Ovary (tissue), 10 donors: ENCODE measurements around the gene USP17L13. TPM values are rescaled to one million over a fixed set of nuclear protein-coding genes. Genes with fewer than 3 reads are reported as not detected.
"Not testable (repeated sequence)": the region's sequence is repeated elsewhere in the genome, so short reads cannot be mapped to it uniquely, and the experiment has no call there.

ENCODE experiments used
- DNase-seq, 5 donors: peaks; one replicate each; pipeline ENCODE4 v3.0.0-alpha.2; 2019 to 2020
- H3K27ac ChIP-seq, 2 donors: fragments of 200-600 bp; one replicate each; pipeline versions ENCODE4 v1.5.1 to v1.8.0; 2019 to 2022
- H3K27me3 ChIP-seq: fragments of 200-600 bp; one replicate; pipeline ENCODE4 v1.8.0; 2022
- H3K36me3 ChIP-seq: fragments of 200-600 bp; sonication (generic); one replicate; pipeline ENCODE4 v1.5.1; 2019
- H3K4me1 ChIP-seq: one replicate; pipeline ENCODE4 v1.8.1; 2013; ENCODE audit warnings: mild to moderate bottlenecking, moderate library complexity; ENCODE audit not compliant: insufficient read depth
- H3K4me3 ChIP-seq: fragments of 200-600 bp; sonication (generic); one replicate; pipeline ENCODE4 v1.5.1; 2017
- H3K9me3 ChIP-seq, 2 donors: fragments of 200-600 bp in 1 of 2; sonication (generic) in 1 of 2; one replicate each; pipeline versions ENCODE4 v1.5.1 to v1.8.1; 2013 to 2019; ENCODE audit warnings: mild to moderate bottlenecking in 1 of 2, moderate library complexity in 1 of 2
- WGBS, 3 donors: extraction: QIAGEN DNeasy Blood & Tissue Kit in 1 of 3; methylation state at CpG; one replicate each; pipeline versions ENCODE4 v1.1.5 to v1.1.7; 2013 to 2017; 5-methylcytosine and 5-hydroxymethylcytosine counted together
- intact Hi-C, 4 donors: fragments of 100-400 bp; cut with DNase I; formaldehyde crosslinking; loops; one replicate each; pipeline versions ENCODE4 v1.11.0 to v1.15.1; 2022 to 2023
- long read RNA-seq, 3 donors: library from polyadenylated mRNA in 2 of 3; unstranded in 2 of 3; transcript quantifications; one replicate each; pipeline ENCODE4 v2.0.0 and lab custom pipeline, GENCODE V29; 2021 to 2026
- polyA plus RNA-seq, 2 donors: library from polyadenylated mRNA; stranded (reverse); fragments of 200-250 nt in 1 of 2; fragments of 350-450 nt in 1 of 2; fragmentation: Illumina TruSeq in 1 of 2; extraction: RNeasy Lipid Tissue Mini Kit (QIAGEN cat#74804) in 1 of 2; gene quantifications; one replicate each; pipeline ENCODE4 v1.2.3, GENCODE V29; 2013 to 2014
- total RNA-seq, 7 donors: library from RNA; depleted of rRNA in 2 of 7; stranded (reverse); fragments of >200 nt in 2 of 7; fragmentation: NEBNext Ultra II Directional in 3 of 7; extraction: Animal tissue kit (Norgen Biotek cat#: 25700) in 3 of 7; gene quantifications; one replicate each; pipeline versions ENCODE4 v1.1.0 to v1.2.4, GENCODE V29; 2016 to 2023
- donor health status: DM: no; HTN: no; CAD: no; lungs with moderate emphysema.
- donor health status: DM: no; HTN: no; CAD: no.
- donor health status: Bipolar disorder and iron deficiency.
- donor health status: DM: yes; HTN: yes; CAD: no.
- donor health status: DM: no; HTN: no; CAD: no.
- donor health status: DM: yes; HTN: yes; CAD: no.

USP17L13 gene
- total RNA-seq = not detected
- not detected for polyA plus RNA-seq
- long read RNA-seq, donor 1 = 0 reads
- long read RNA-seq, donor 2 = 0 reads
- long read RNA-seq, donor 3 = 0 reads

GRCh38 chr4:9224596-9224995 is at the start of gene USP17L13:
Gene USP17L13 (plus strand): TSS chr4:9224896. CDS start chr4:9224896, 0 bp downstream.
- H3K27ac ChIP-seq, intact Hi-C loops, H3K36me3 ChIP-seq, DNase-seq, H3K4me3 ChIP-seq, H3K27me3 ChIP-seq, H3K9me3 ChIP-seq, H3K4me1 ChIP-seq: not testable (repeated sequence)
- WGBS, 3 donors = no CpG with 5 or more reads among the region's 14 CpGs

- DNase-seq, intact Hi-C loops, H3K27ac ChIP-seq, H3K36me3 ChIP-seq, H3K9me3 ChIP-seq, H3K4me3 ChIP-seq, H3K4me1 ChIP-seq, H3K27me3 ChIP-seq: not testable (repeated sequence)
- no CpG with 5 or more reads among the region's 13 CpGs for WGBS, 3 donors
Observed at GRCh38 chr4:9210357-9210756, 14.3 kb upstream of the USP17L13 start, which contains the start of gene USP17L10. Gene USP17L10 (plus strand): TSS chr4:9210657. CDS start chr4:9210657, 0 bp downstream.

- H3K4me3 ChIP-seq, H3K27me3 ChIP-seq, H3K9me3 ChIP-seq, H3K4me1 ChIP-seq, intact Hi-C loops, H3K27ac ChIP-seq, H3K36me3 ChIP-seq: not testable (repeated sequence)
- WGBS, 3 donors = 70 to 74% (median 74%) methylated on average over 11 of the region's 14 CpGs
- peak in 1 of 5 donors; percentile 2 for DNase-seq
Observed at GRCh38 chr4:9214701-9215100, 10.0 kb upstream of the USP17L13 start.

- no CpG with 5 or more reads among the region's 14 CpGs for WGBS, 3 donors
- intact Hi-C loops = not testable (repeated sequence)
Observed at GRCh38 chr4:9215105-9215504, 9.6 kb upstream of the USP17L13 start, which contains the start of gene USP17L11. Gene USP17L11 (plus strand): TSS chr4:9215405. CDS start chr4:9215405, 0 bp downstream.

GRCh38 chr4:9219852-9220251 is 4.8 kb upstream of the USP17L13 start, which contains the start of gene USP17L12:
Gene USP17L12 (plus strand): TSS chr4:9220152. CDS start chr4:9220152, 0 bp downstream.
- H3K27ac ChIP-seq, H3K4me3 ChIP-seq, DNase-seq, H3K27me3 ChIP-seq, H3K4me1 ChIP-seq, intact Hi-C loops, H3K36me3 ChIP-seq, H3K9me3 ChIP-seq: not testable (repeated sequence)
- WGBS, 3 donors = no CpG with 5 or more reads among the region's 13 CpGs

More at GRCh38 chr4:9215105-9215504, 9.6 kb upstream of the USP17L13 start, which contains the start of gene USP17L11:
- not testable (repeated sequence) for H3K27ac ChIP-seq, DNase-seq, H3K9me3 ChIP-seq, H3K4me3 ChIP-seq, H3K4me1 ChIP-seq, H3K27me3 ChIP-seq, H3K36me3 ChIP-seq

- DNase-seq = peak in 2 of 5 donors; percentile 4 to 32
- WGBS, 3 donors = 84 to 89% (median 86%) methylated on average over 5 of the region's 8 CpGs
- H3K4me3 ChIP-seq, H3K27ac ChIP-seq, H3K27me3 ChIP-seq, H3K36me3 ChIP-seq, H3K4me1 ChIP-seq, H3K9me3 ChIP-seq, intact Hi-C loops: not testable (repeated sequence)
Observed at GRCh38 chr4:9230249-9230648, 5.6 kb downstream of the USP17L13 start.

- DNase-seq, H3K4me1 ChIP-seq, H3K36me3 ChIP-seq, H3K27me3 ChIP-seq, H3K9me3 ChIP-seq, intact Hi-C loops, H3K27ac ChIP-seq, H3K4me3 ChIP-seq: not testable (repeated sequence)
- no CpG with 5 or more reads among the region's 15 CpGs for WGBS, 3 donors
Observed at GRCh38 chr4:9234085-9234484, 9.4 kb downstream of the USP17L13 start, which contains the start of gene USP17L15. Gene USP17L15 (plus strand): TSS chr4:9234385. CDS start chr4:9234385, 0 bp downstream.

- H3K4me1 ChIP-seq, H3K27ac ChIP-seq, H3K36me3 ChIP-seq, H3K27me3 ChIP-seq, intact Hi-C loops, H3K4me3 ChIP-seq, H3K9me3 ChIP-seq: not testable (repeated sequence)
- DNase-seq = peak in 3 of 5 donors; percentile 1 to 17 (median 4)
- whole genome bisulfite sequencing, 3 donors = 67 to 68% methylated on average over 3 to 9 of the region's 12 CpGs; no CpG with 5 or more reads in 1 of the 3 donors
Observed at GRCh38 chr4:9238461-9238860, 13.8 kb downstream of the USP17L13 start.

GRCh38 chr4:9243579-9243978 is 18.9 kb downstream of the USP17L13 start, which contains the start of gene USP17L17:
Gene USP17L17 (plus strand): TSS chr4:9243879. CDS start chr4:9243879, 0 bp downstream.
- H3K4me3 ChIP-seq, DNase-seq, H3K36me3 ChIP-seq, H3K27ac ChIP-seq, H3K9me3 ChIP-seq, intact Hi-C loops, H3K27me3 ChIP-seq, H3K4me1 ChIP-seq: not testable (repeated sequence)
- 89 to 97% (median 90%) methylated on average over 5 to 14 of the region's 14 CpGs for WGBS, 3 donors

GRCh38 chr4:9247953-9248680 is 23.4 kb downstream of the USP17L13 start, which contains the start of gene USP17L18:
Gene USP17L18 (plus strand): TSS chr4:9248630. CDS start chr4:9248630, 0 bp downstream.
- intact Hi-C loops, H3K4me3 ChIP-seq, H3K27ac ChIP-seq, H3K27me3 ChIP-seq, H3K4me1 ChIP-seq, H3K9me3 ChIP-seq, H3K36me3 ChIP-seq: not testable (repeated sequence)
- WGBS, 3 donors = 82 to 89% (median 88%) methylated on average over 12 to 16 of the region's 26 CpGs
- DNase-seq = peak in 4 of 5 donors; percentile 5 to 28 (median 15)

- H3K4me1 ChIP-seq, H3K27ac ChIP-seq, H3K4me3 ChIP-seq, intact Hi-C loops, DNase-seq, H3K9me3 ChIP-seq, H3K27me3 ChIP-seq, H3K36me3 ChIP-seq: not testable (repeated sequence)
- WGBS, 3 donors = no CpG with 5 or more reads among the region's 13 CpGs
Observed at GRCh38 chr4:9253078-9253477, 28.4 kb downstream of the USP17L13 start, which contains the start of gene USP17L19. Gene USP17L19 (plus strand): TSS chr4:9253378. CDS start chr4:9253378, 0 bp downstream.

GRCh38 chr4:9257824-9258223 is 33.1 kb downstream of the USP17L13 start, which contains the start of gene USP17L20:
Gene USP17L20 (plus strand): TSS chr4:9258124. CDS start chr4:9258124, 0 bp downstream.
- intact Hi-C loops, H3K36me3 ChIP-seq, H3K4me3 ChIP-seq, H3K4me1 ChIP-seq, H3K27ac ChIP-seq, H3K9me3 ChIP-seq, DNase-seq, H3K27me3 ChIP-seq: not testable (repeated sequence)
- no CpG with 5 or more reads among the region's 15 CpGs for WGBS, 3 donors
